RWPE2 (cell line): ENCODE results near the gene LEMD3.

Experiments used
- ATAC-seq: fragments of 200-7000 bp; cut with Tn5 transposase; 3 replicates; pipeline ENCODE4 v1.9.1; 2021; ENCODE audit warnings: low read depth
- DNase-seq: peaks from one replicate; pipeline ENCODE4 v3.0.0-alpha.2; 2020; ENCODE audit warnings: low spot score
- H3K27ac ChIP-seq: fragments of 450-650 bp; 2 replicates; pipeline ENCODE4 v1.5.1; 2017; ENCODE audit warnings: mild to moderate bottlenecking; ENCODE audit not compliant: poor library complexity, severe bottlenecking
- H3K27me3 ChIP-seq: fragments of 250-450 bp; sonication (Bioruptor Pico); 2 replicates; pipeline ENCODE4 v1.5.1; 2021; ENCODE audit warnings: mild to moderate bottlenecking, moderate library complexity; ENCODE audit not compliant: insufficient read depth, poor library complexity, severe bottlenecking
- H3K36me3 ChIP-seq: fragments of 250-450 bp; sonication (Bioruptor Pico); 2 replicates; pipeline ENCODE4 v1.5.1; 2020; ENCODE audit warnings: low read depth, mild to moderate bottlenecking, moderate library complexity
- H3K4me1 ChIP-seq: fragments of 250-450 bp; sonication (Bioruptor Pico); 2 replicates; pipeline ENCODE4 v1.5.1; 2021; ENCODE audit warnings: mild to moderate bottlenecking, moderate library complexity; ENCODE audit not compliant: insufficient read depth, poor library complexity, severe bottlenecking
- H3K4me3 ChIP-seq: fragments of 250-450 bp; sonication (Bioruptor Pico); 2 replicates; pipeline ENCODE4 v1.5.1; 2021; ENCODE audit warnings: mild to moderate bottlenecking, moderate library complexity; ENCODE audit not compliant: severe bottlenecking
- H3K9me3 ChIP-seq: fragments of 250-450 bp; sonication (Bioruptor Pico); 2 replicates; pipeline ENCODE4 v1.5.1; 2021; ENCODE audit warnings: mild to moderate bottlenecking, moderate library complexity; ENCODE audit not compliant: severe bottlenecking
- CTCF ChIP-seq: fragments of 450-650 bp; IDR thresholded peaks from one replicate; pipeline ENCODE4 v1.5.1; 2017; ENCODE audit warnings: mild to moderate bottlenecking, moderate library complexity; ENCODE audit not compliant: poor library complexity, severe bottlenecking

Gene LEMD3

GRCh38 chr12:65194949-65195348, 25.6 kb downstream of the LEMD3 start:
- Histone ChIP-seq H3K27me3 (no peaks in the 10 kb centered on the region), H3K9me3 (no peaks in the 10 kb centered on the region), H3K4me3 (no peak overlapping the region), H3K27ac (no peak overlapping the region), H3K4me1 (no peaks in the 10 kb centered on the region), H3K36me3 (peaks cover 19% of the 10 kb centered on the region)
- DNase-seq (no peak), ATAC-seq (no peak)
- TF ChIP-seq CTCF = no peak

- no peak for DNase-seq
- ATAC-seq = no peak
- no peak for TF ChIP-seq CTCF
- Histone ChIP-seq H3K4me3 (no peak overlapping the region), H3K36me3 (peaks cover 16% of the 10 kb centered on the region), H3K9me3 (no peaks in the 10 kb centered on the region), H3K27ac (no peak overlapping the region), H3K27me3 (no peaks in the 10 kb centered on the region), H3K4me1 (no peaks in the 10 kb centered on the region)
These were observed 26.1 kb downstream of the LEMD3 start for GRCh38 chr12:65195387-65196055.

- Histone ChIP-seq H3K4me1 (no peaks in the 10 kb centered on the region), H3K9me3 (no peaks in the 10 kb centered on the region), H3K4me3 (no peak overlapping the region), H3K36me3 (peaks cover 16% of the 10 kb centered on the region), H3K27ac (no peak overlapping the region), H3K27me3 (no peaks in the 10 kb centered on the region)
- TF ChIP-seq CTCF = no peak
- no peak for DNase-seq
- ATAC-seq = no peak
These were observed 27.6 kb downstream of the LEMD3 start for GRCh38 chr12:65196762-65197567.

DNA sequence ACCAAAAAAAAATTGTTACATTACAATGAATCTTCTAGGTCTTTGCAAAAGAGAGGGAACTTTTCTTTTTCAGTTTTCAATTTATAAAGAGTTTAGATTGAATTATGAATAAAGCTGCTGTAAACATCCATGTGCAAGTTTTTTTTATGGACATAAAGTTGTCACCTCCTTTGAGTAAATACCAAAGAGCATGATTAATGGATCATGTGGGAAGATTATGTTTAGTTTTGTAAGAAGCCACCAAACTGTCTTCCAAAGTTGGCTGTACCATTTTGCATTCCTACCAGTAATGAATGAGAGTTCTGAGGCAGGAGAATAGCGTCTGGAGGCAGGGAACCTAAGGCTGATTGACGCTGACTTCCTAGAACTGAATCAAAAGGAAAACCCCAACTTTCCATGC, 30.2 kb downstream of the LEMD3 start:
- Histone ChIP-seq H3K4me3 (no peak overlapping the region), H3K9me3 (no peaks in the 10 kb centered on the region), H3K4me1 (no peaks in the 10 kb centered on the region), H3K27ac (no peak overlapping the region), H3K27me3 (no peaks in the 10 kb centered on the region), H3K36me3 (peaks cover 9% of the 10 kb centered on the region)
- TF ChIP-seq CTCF = no peak
- ATAC-seq (no peak), DNase-seq (no peak)
